Measurements from ENCODE around the gene CEP120.

DNA sequence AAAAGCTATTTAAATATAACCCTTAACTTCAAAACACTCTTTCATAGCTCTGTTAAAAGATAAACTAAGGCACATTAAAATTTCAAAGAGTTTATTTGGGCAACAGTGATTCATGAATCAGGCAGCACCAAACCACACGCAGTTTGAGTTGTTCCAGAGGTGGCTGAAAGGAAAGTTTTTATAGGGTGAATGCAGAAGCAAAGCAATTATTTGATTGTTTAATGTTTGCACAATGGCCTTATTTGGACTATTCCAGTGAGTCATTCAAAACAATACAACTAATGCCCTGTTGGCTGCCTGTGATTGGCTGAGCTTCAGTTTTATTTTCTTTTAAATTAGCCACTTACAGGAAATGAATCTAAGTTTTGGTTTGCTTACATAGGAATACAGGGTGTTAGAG, 125.3 kb downstream of the CEP120 start:
- TF ChIP-seq, protein P1, sequence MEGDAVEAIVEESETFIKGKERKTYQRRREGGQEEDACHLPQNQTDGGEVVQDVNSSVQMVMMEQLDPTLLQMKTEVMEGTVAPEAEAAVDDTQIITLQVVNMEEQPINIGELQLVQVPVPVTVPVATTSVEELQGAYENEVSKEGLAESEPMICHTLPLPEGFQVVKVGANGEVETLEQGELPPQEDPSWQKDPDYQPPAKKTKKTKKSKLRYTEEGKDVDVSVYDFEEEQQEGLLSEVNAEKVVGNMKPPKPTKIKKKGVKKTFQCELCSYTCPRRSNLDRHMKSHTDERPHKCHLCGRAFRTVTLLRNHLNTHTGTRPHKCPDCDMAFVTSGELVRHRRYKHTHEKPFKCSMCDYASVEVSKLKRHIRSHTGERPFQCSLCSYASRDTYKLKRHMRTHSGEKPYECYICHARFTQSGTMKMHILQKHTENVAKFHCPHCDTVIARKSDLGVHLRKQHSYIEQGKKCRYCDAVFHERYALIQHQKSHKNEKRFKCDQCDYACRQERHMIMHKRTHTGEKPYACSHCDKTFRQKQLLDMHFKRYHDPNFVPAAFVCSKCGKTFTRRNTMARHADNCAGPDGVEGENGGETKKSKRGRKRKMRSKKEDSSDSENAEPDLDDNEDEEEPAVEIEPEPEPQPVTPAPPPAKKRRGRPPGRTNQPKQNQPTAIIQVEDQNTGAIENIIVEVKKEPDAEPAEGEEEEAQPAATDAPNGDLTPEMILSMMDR (conservative IDR thresholded peaks at IDR 0.05; ENCODE audit: low read length) = no peak
- TF ChIP-seq EZH2phosphoT487 (IDR thresholded peaks at IDR 0.05; ENCODE audit: borderline replicate concordance) = no peak
